Heart right ventricle (tissue), 16 donors: ENCODE data around the gene LTBR. TPM values are rescaled to one million over a fixed set of nuclear protein-coding genes. Genes with fewer than 3 reads are reported as not detected.
A peak's percentile ranks its signal among the peaks of the same experiment; 100 is the strongest.

Experiments
- ATAC-seq, 8 donors: fragments of 200-7000 bp; cut with Tn5 transposase; one replicate each; pipeline ENCODE4 v1.9.1; 2020; ENCODE audit warnings: mild to moderate bottlenecking in 8 of 8, moderate library complexity in 8 of 8, moderate number of reproducible peaks in 1 of 8
- DNase-seq, 2 donors: peaks; one replicate each; pipeline ENCODE4 v3.0.0-alpha.2; 2020
- H3K27ac ChIP-seq, 10 donors: fragments of 200-600 bp; sonication (generic) in 2 of 10; one replicate each; pipeline versions ENCODE4 v1.5.0 to v1.8.0; 2020 to 2022; ENCODE audit warnings: mild to moderate bottlenecking in 3 of 10
- H3K27me3 ChIP-seq, 7 donors: fragments of 200-600 bp; one replicate each; pipeline ENCODE4 v1.8.0; 2021 to 2022; ENCODE audit warnings: mild to moderate bottlenecking in 2 of 7
- H3K36me3 ChIP-seq, 9 donors: fragments of 200-600 bp; sonication (generic) in 1 of 9; one replicate each; pipeline versions ENCODE4 v1.5.0 to v1.8.0; 2020 to 2022; ENCODE audit warnings: mild to moderate bottlenecking in 2 of 9
- H3K4me1 ChIP-seq, 9 donors: fragments of 200-600 bp; sonication (generic) in 1 of 9; one replicate each; pipeline versions ENCODE4 v1.5.0 to v1.8.0; 2020 to 2022; ENCODE audit warnings: mild to moderate bottlenecking in 4 of 9
- H3K4me3 ChIP-seq, 10 donors: fragments of 200-600 bp; sonication (generic) in 2 of 10; one replicate each; pipeline versions ENCODE4 v1.5.0 to v1.8.0; 2020 to 2022; ENCODE audit warnings: mild to moderate bottlenecking in 7 of 10, moderate library complexity in 2 of 10
- H3K9me3 ChIP-seq, 11 donors: fragments of 200-600 bp in 10 of 11; sonication (generic) in 2 of 11; one replicate each; pipeline versions ENCODE4 v1.5.0 to v1.8.0; 2013 to 2022; ENCODE audit warnings: mild to moderate bottlenecking in 2 of 11, control low read depth in 1 of 11, moderate library complexity in 1 of 11
- WGBS, 2 donors: extraction: QIAGEN DNeasy Blood & Tissue Kit; methylation state at CpG; one replicate each; pipeline ENCODE4 v1.1.7; 2013; ENCODE audit warnings: inconsistent platforms in 1 of 2; 5-methylcytosine and 5-hydroxymethylcytosine counted together
- intact Hi-C, 10 donors: fragments of 100-400 bp; cut with DNase I; formaldehyde crosslinking; loops; one replicate each; pipeline versions ENCODE4 v1.11.1 to v1.14.2; 2022
- polyA plus RNA-seq, 2 donors: library from polyadenylated mRNA; stranded (reverse); fragments of 200-250 nt; gene quantifications; one replicate each; pipeline ENCODE4 v1.2.3, GENCODE V29; 2013
- total RNA-seq, 10 donors: library from RNA; stranded (reverse); fragmentation: NEBNext Ultra II Directional in 3 of 10; extraction: Animal tissue kit (Norgen Biotek cat#: 25700) in 3 of 10; gene quantifications; one replicate each; pipeline versions ENCODE4 v1.2.1 to v1.2.4, GENCODE V29; 2021 to 2023
- TF ChIP-seq, protein P1 (sequence below), 9 donors: fragments of 200-600 bp; sonication (generic) in 2 of 9; IDR thresholded peaks; one replicate each; pipeline versions ENCODE4 v1.5.0 to v1.8.0; 2021 to 2022; ENCODE audit warnings: antibody characterized with exemption in 9 of 9, mild to moderate bottlenecking in 5 of 9, moderate library complexity in 1 of 9
- donor health status: Arrhythmogenic right ventricular cardiomyopathy.
- donor health status: ischemic (EF 13 %, LVEDD 7.1; RV severe dilation, severe dysfunction).
- donor health status: healthy with polysubstance abuse.
- donor health status: DM: no; HTN: yes; CAD: no.
- donor health status: DM: no; HTN: no; CAD: no.
- donor health status: ischemic (EF 25% LVEDD 6.9; RV normal size, moderate dysfunction).
- donor health status: ischemic (EF 25% LVEDD 5.7; RV mildly dilated, moderate dysfunction).
- donor health status: healthy.
- donor health status: DM: yes; HTN: yes; CAD: no.
- donor health status: Ischemic cardiomyopathy.
- donor health status: ischemic (EF 35%, LVEDD 5.7; RV mildly dilated, moderate dysfunction).
- donor health status: nonischemic (EF 11% LVEDD 7.7; RV severe dilation, severe dysfunction).
- donor health status: DM: yes; HTN: yes; CAD: no.
- donor health status: PGD.
- donor health status: ischemic (EF 29% LVEDD 5.4; RV normal size, mild dysfunction).
- donor health status: nonischemic (EF 23%, LVEDD 6.1; RV moderate dilation, normal function).

LTBR gene
- total and polyA plus RNA-seq, 12 donors, result 14.1 to 49.1 (median 26.9) TPM

DNA sequence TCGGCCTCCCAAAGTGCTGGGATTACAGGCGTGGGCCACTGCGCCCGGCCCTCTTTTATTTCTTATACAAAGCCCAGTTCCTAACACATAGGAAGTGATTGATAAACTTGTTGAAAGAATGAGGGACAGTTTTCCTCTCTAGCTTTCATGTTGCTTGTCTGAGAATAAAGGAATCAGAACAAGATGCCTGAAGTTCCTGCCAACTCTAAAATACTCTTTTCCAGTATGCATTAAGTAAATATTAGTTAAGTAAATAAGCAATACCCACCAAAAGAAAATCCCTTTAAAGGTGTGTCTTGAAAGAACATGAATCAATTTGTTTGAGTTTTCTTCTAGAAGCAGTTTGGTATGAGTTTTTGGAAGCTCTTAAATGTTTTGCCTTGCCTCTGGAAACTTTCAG is 36.4 kb downstream of the LTBR start:
- Histone ChIP-seq H3K4me1 (peaks cover 0 to 17% (median 6%) of the 10 kb centered on the region in 9 donors), H3K27me3 (no peaks in the 10 kb centered on the region), H3K36me3 (no peaks in the 10 kb centered on the region), H3K27ac (no peak overlapping the region), H3K9me3 (no peaks in the 10 kb centered on the region), H3K4me3 (no peak overlapping the region)
- intact Hi-C loops, result loop anchor here in 9 of 10 donors (5.0 to 10.0 kb wide), 5 partner anchors 42 to 137 kb away; partner anchors contain the start of genes GAPDH (in 3 of the 9) and IFFO1 (in 1 of the 9)
- no peak for ATAC-seq
- TF ChIP-seq, protein P1, sequence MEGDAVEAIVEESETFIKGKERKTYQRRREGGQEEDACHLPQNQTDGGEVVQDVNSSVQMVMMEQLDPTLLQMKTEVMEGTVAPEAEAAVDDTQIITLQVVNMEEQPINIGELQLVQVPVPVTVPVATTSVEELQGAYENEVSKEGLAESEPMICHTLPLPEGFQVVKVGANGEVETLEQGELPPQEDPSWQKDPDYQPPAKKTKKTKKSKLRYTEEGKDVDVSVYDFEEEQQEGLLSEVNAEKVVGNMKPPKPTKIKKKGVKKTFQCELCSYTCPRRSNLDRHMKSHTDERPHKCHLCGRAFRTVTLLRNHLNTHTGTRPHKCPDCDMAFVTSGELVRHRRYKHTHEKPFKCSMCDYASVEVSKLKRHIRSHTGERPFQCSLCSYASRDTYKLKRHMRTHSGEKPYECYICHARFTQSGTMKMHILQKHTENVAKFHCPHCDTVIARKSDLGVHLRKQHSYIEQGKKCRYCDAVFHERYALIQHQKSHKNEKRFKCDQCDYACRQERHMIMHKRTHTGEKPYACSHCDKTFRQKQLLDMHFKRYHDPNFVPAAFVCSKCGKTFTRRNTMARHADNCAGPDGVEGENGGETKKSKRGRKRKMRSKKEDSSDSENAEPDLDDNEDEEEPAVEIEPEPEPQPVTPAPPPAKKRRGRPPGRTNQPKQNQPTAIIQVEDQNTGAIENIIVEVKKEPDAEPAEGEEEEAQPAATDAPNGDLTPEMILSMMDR (IDR thresholded peaks at IDR 0.05), result no peak
- DNase-seq, result no peak
- 83 to 84% methylated on average over 4 of the region's 4 CpGs for WGBS, 2 donors

DNA sequence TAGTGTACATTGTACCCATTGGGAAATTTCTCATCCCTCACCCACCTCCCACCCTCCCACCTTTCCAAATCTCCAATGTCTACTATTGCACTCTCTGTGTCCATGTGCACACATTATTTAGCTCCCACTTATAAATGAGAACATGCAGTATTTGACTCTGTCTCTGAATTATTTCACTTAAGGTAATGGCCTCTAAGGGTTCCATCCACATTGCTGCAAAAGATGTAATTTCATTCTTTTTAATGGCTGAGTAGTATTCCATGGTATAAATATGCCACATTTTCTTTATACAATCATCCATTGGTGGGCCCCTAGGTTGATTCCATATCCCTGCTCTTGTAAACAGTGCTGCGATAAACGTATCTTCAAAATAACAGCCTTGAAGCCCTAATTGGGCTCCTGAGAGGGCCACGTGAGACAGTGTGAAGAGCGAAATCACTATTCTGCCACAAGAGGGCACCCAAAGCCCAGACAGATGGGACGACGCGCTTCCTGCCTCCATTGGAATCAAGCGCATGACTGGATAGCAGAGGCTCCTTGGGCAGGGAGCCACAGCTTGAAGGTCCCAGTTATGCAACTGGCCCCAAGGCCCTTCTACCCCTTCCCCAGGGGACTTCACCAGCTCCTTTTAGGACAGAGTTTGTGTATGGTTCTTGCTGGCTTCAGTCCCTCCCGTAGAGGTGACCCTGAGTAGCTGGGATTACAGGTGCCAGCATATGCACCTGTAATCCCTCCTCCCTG is 39.5 kb downstream of the LTBR start:
- WGBS, 2 donors, result 4 to 5% methylated on average over 9 of the region's 9 CpGs
- ATAC-seq, result peak; percentile 91 to 99 (median 98)
- Histone ChIP-seq H3K4me1 (peaks cover 0 to 21% (median 6%) of the 10 kb centered on the region in 9 donors), H3K27ac (peak overlapping the region in 2 of 10 donors; percentile 26 to 36), H3K9me3 (no peaks in the 10 kb centered on the region), H3K4me3 (no peak overlapping the region), H3K27me3 (no peaks in the 10 kb centered on the region), H3K36me3 (no peaks in the 10 kb centered on the region)
- intact Hi-C loops, result loop anchor here (1.0 to 10.0 kb wide), 11 partner anchors 39 to 135 kb away; partner anchors contain the start of genes GAPDH (in 3 of the 10) and IFFO1 (in 1 of the 10)
- DNase-seq, result peak; percentile 73 to 86
- TF ChIP-seq, protein P1 (IDR thresholded peaks at IDR 0.05), result peak; percentile 84 to 95 (median 92)

DNA sequence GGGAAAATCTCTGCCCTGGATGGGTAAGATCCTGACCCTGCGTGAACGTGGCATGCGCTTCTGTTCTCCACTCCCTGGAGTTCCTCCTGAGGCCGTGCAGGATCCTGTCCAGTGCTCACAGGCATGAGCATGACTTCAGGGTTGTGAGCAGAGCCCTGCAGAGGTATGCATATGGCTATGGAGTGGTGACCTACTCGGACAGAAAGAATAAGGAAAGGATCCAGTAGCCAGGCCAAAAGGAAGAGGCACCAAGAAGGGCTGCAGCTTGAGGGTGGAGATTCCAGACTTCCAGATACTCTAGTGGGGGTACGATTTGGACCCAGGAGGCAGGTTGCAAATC is 40.0 kb downstream of the LTBR start:
- DNase-seq, result no peak
- WGBS, 2 donors, result 42 to 61% methylated on average over 6 of the region's 6 CpGs
- Histone ChIP-seq H3K4me1 (peaks cover 0 to 21% (median 6%) of the 10 kb centered on the region in 9 donors), H3K36me3 (no peaks in the 10 kb centered on the region), H3K9me3 (no peaks in the 10 kb centered on the region), H3K27ac (peak overlapping the region in 2 of 10 donors; percentile 26 to 36), H3K4me3 (no peak overlapping the region), H3K27me3 (no peaks in the 10 kb centered on the region)
- peak in 6 of 8 donors; percentile 19 to 60 (median 36) for ATAC-seq
- TF ChIP-seq, protein P1 (IDR thresholded peaks at IDR 0.05), result no peak
- intact Hi-C loops, result loop anchor here in 9 of 10 donors (2.0 to 10.0 kb wide), 8 partner anchors 38 to 133 kb away; partner anchors contain the start of genes GAPDH (in 3 of the 9) and IFFO1 (in 1 of the 9)

DNA sequence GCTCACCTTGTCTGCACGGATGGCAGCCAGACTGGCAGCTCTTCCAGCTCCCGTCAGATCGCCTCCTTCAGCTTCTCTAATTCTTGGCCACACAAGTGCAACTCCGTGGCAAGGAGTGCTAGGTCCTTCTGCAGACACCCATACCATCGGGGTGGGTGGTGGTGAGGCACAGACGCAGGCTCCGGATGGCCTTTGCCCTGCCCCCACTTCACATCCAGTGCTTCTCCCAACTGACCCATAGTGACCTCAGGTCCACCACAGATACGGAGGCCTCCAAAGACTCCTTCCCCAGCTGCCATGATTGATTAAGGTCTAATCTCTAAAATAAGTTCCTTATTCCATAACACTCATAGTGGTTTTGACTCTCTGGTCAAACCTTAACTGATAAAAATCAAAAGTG is 40.9 kb downstream of the LTBR start:
- Histone ChIP-seq H3K36me3 (no peaks in the 10 kb centered on the region), H3K4me1 (peaks cover 0 to 23% (median 6%) of the 10 kb centered on the region in 9 donors), H3K27ac (no peak overlapping the region), H3K27me3 (no peaks in the 10 kb centered on the region), H3K4me3 (no peak overlapping the region), H3K9me3 (no peaks in the 10 kb centered on the region)
- no peak for ATAC-seq
- TF ChIP-seq, protein P1 (IDR thresholded peaks at IDR 0.05), result no peak
- no peak for DNase-seq
- WGBS, 2 donors, result 80 to 87% methylated on average over 8 of the region's 8 CpGs
- intact Hi-C loops, result loop anchor here in 9 of 10 donors (2.0 to 10.0 kb wide), 8 partner anchors 37 to 132 kb away; partner anchors contain the start of genes GAPDH (in 3 of the 9) and IFFO1 (in 1 of the 9)
